EH (cell line): ENCODE measurements around the gene TDRD7.
"Not testable (repeated sequence)": the region's sequence is repeated elsewhere in the genome, so short reads cannot be mapped to it uniquely, and the experiment has no call there.

Experiments
- DNase-seq: peaks from one replicate; pipeline ENCODE4 v3.0.0-alpha.2; 2015; ENCODE audit warnings: low read depth

TDRD7 gene

GRCh38 chr9:97427885-97428284 lies 16.0 kb downstream of the TDRD7 start:
- DNase-seq: no peak

- no peak for DNase-seq
Measured at GRCh38 chr9:97430316-97431043, 18.6 kb downstream of the TDRD7 start.

GRCh38 chr9:97431044-97431441 lies 19.1 kb downstream of the TDRD7 start:
- no peak for DNase-seq

- no peak for DNase-seq
Measured at GRCh38 chr9:97431549-97432143, 19.8 kb downstream of the TDRD7 start.

GRCh38 chr9:97437051-97437600 lies 25.2 kb downstream of the TDRD7 start:
- DNase-seq: no peak

GRCh38 chr9:97438257-97438656 lies 26.4 kb downstream of the TDRD7 start:
- DNase-seq: no peak

GRCh38 chr9:97438666-97439065 lies 26.8 kb downstream of the TDRD7 start:
- no peak for DNase-seq

- DNase-seq: no peak
Measured at GRCh38 chr9:97440160-97440559, 28.3 kb downstream of the TDRD7 start.

- peak; percentile 12 for DNase-seq
Measured at GRCh38 chr9:97441729-97442128, 29.8 kb downstream of the TDRD7 start.

GRCh38 chr9:97445119-97445701 lies 33.3 kb downstream of the TDRD7 start:
- DNase-seq: no peak

- DNase-seq: no peak
Measured at GRCh38 chr9:97447001-97447400, 35.1 kb downstream of the TDRD7 start.

- DNase-seq: not testable (repeated sequence)
Measured at GRCh38 chr9:97453573-97453972, 41.7 kb downstream of the TDRD7 start.

- DNase-seq: not testable (repeated sequence)
Measured at GRCh38 chr9:97456841-97457240, 44.9 kb downstream of the TDRD7 start.

GRCh38 chr9:97459326-97459725 lies 47.4 kb downstream of the TDRD7 start:
- DNase-seq: no peak

- no peak for DNase-seq
Measured at GRCh38 chr9:97462159-97462558, 50.3 kb downstream of the TDRD7 start.

- DNase-seq: no peak
Measured at GRCh38 chr9:97462914-97463313, 51.0 kb downstream of the TDRD7 start.

GRCh38 chr9:97468658-97469448 lies 57.0 kb downstream of the TDRD7 start:
- DNase-seq: peak; percentile 78

- DNase-seq: no peak
Measured at GRCh38 chr9:97470076-97470475, 58.2 kb downstream of the TDRD7 start.

- DNase-seq: peak; percentile 6
Measured at GRCh38 chr9:97473717-97474116, 61.8 kb downstream of the TDRD7 start.

- DNase-seq: peak; percentile 46
Measured at GRCh38 chr9:97474372-97474925, 62.6 kb downstream of the TDRD7 start.

GRCh38 chr9:97475059-97475458 lies 63.2 kb downstream of the TDRD7 start:
- DNase-seq: peak; percentile 60
